ENCODE results near the gene CUL3. TPM values are rescaled to one million over a fixed set of nuclear protein-coding genes. Genes with fewer than 3 reads are reported as not detected.

CUL3 gene
- total RNA-seq, 1 experiment from 2014 or later, result 114 TPM

DNA sequence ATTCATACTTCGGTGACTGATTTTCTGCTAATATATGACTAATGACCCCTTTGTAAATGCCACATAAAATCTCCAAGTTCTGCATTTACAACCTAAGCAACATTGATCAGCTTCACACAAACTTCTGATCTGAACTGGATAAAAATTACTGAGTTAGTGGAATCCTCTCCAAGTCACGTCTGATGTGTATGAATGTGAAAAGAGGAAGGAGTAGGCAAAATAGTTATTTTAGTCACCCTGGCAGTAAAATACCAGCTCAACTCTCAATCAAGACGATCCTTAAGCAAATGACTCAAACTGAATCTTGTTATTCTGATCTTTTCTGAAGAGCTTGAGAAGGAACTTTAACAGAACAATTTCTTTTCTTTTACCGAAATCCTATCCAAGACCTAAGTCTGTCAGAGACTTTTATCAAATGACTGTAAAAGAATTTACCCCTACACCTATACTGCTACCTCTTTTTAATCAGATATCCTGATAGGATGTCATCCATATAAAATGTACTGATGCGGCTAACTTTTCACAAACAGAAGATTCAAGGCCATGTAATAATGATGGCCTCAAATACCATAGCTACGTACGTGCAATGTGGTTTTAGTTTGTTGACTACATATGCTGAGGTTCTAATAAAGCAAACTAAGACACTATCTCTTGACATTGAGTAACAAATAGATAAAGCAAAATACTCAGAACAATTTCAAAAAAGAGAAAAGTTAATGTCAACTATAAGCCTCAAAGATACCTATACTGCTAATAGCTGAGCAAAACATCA, 23.7 kb downstream of the CUL3 start:
- peaks cover 0 to 3% (median 0%) of the 10 kb centered on the region in 3 experiments; a peak in 2 of 7 replicates for H3K36me3 Mint-ChIP-seq (ENCODE audit: insufficient read depth in 1 of 3, low read depth in 3 of 3)
- H2BK5ac ChIP-seq (ENCODE audit: insufficient read length, low read length), result no peak overlapping the region
- H3K27ac ChIP-seq (ENCODE audit: insufficient read length, low read depth, low read length), result no peak overlapping the region
- no peak overlapping the region for H4K8ac ChIP-seq (replicated peaks; ENCODE audit: insufficient read length, low read depth, low read length)
- H3K27me3 Mint-ChIP-seq (ENCODE audit: low read depth), result no peaks in the 10 kb centered on the region
- no peak overlapping the region for H2BK120ac ChIP-seq (ENCODE audit: low read depth, low read length, poor library complexity, severe bottlenecking)
- TF ChIP-seq, protein P1, sequence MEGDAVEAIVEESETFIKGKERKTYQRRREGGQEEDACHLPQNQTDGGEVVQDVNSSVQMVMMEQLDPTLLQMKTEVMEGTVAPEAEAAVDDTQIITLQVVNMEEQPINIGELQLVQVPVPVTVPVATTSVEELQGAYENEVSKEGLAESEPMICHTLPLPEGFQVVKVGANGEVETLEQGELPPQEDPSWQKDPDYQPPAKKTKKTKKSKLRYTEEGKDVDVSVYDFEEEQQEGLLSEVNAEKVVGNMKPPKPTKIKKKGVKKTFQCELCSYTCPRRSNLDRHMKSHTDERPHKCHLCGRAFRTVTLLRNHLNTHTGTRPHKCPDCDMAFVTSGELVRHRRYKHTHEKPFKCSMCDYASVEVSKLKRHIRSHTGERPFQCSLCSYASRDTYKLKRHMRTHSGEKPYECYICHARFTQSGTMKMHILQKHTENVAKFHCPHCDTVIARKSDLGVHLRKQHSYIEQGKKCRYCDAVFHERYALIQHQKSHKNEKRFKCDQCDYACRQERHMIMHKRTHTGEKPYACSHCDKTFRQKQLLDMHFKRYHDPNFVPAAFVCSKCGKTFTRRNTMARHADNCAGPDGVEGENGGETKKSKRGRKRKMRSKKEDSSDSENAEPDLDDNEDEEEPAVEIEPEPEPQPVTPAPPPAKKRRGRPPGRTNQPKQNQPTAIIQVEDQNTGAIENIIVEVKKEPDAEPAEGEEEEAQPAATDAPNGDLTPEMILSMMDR (conservative IDR thresholded peaks at IDR 0.05), result no peak
- H3K4ac ChIP-seq (ENCODE audit: low read depth, low read length), result no peak overlapping the region
- H2BK20ac ChIP-seq (ENCODE audit: low read depth, low read length, poor library complexity, severe bottlenecking), result no peak overlapping the region
- no peak overlapping the region for H2AFZ ChIP-seq (ENCODE audit: low read length)
- H3K4me3 Mint-ChIP-seq, result no peak overlapping the region
- no peak for DNase-seq
- no CpG with 5 or more reads among the region's 7 CpGs for WGBS (ENCODE audit: extremely low coverage, insufficient read length, low lambda C conversion rate)
- no peak overlapping the region for H3K14ac ChIP-seq (ENCODE audit: insufficient read depth, low read length)
- no peak overlapping the region for H4K5ac ChIP-seq (ENCODE audit: insufficient read length, low read depth, low read length)
- no peaks in the 10 kb centered on the region for H3K9me3 ChIP-seq (ENCODE audit: control insufficient read depth, low read depth, low read length)
- H4K91ac ChIP-seq (ENCODE audit: insufficient read length, low read depth, low read length), result no peak overlapping the region
- peaks cover 50% of the 10 kb centered on the region for H3K79me2 ChIP-seq (ENCODE audit: insufficient read depth, low read length)
- peaks cover 9% of the 10 kb centered on the region for H3K79me1 ChIP-seq (ENCODE audit: insufficient read depth, low read depth, low read length, poor library complexity, severe bottlenecking)
- no peaks in the 10 kb centered on the region for H4K20me1 ChIP-seq (ENCODE audit: control insufficient read depth, insufficient read depth, insufficient read length)
- no peaks in the 10 kb centered on the region for H3K23me2 ChIP-seq (ENCODE audit: insufficient read length, low read depth, low read length, poor library complexity, severe bottlenecking)
- no peak overlapping the region for H3K9ac ChIP-seq (ENCODE audit: extremely low read depth, insufficient read length, low read length)
- H3K23ac ChIP-seq (ENCODE audit: insufficient read length, low read depth, low read length), result no peak overlapping the region
- no peak overlapping the region for H3K27ac Mint-ChIP-seq
- peaks cover 9 to 12% of the 10 kb centered on the region in 2 experiments for H3K4me1 Mint-ChIP-seq
- H3K4me1 ChIP-seq (ENCODE audit: insufficient read depth, low read length), result 0 out of 2 replicates have a peak, but pooled peaks cover 3% of the 10 kb centered on the region
- H2AK5ac ChIP-seq (ENCODE audit: insufficient read length, low read length), result no peak overlapping the region
- H2BK12ac ChIP-seq (ENCODE audit: insufficient read length, low read depth, low read length), result no peak overlapping the region
- no peaks in the 10 kb centered on the region for H3K27me3 ChIP-seq (ENCODE audit: insufficient read depth, low read length)
- no peak overlapping the region for H3K56ac ChIP-seq (ENCODE audit: insufficient read length, low read depth, low read length)
- H3K4me2 ChIP-seq (ENCODE audit: insufficient read depth, insufficient read length, low read length), result no peak overlapping the region
- no peak overlapping the region for H3K18ac ChIP-seq (ENCODE audit: insufficient read length, low read depth, low read length)
- H3T11ph ChIP-seq (ENCODE audit: low read length), result no peak overlapping the region
- H3K9me3 Mint-ChIP-seq, result no peaks in the 10 kb centered on the region
- H2BK15ac ChIP-seq (ENCODE audit: low read depth, low read length), result no peak overlapping the region

Measured in H9 (cell line).